Smooth muscle cell (in vitro differentiated cells): Measurements from ENCODE around the gene MAF. TPM values are rescaled to one million over a fixed set of nuclear protein-coding genes. Genes with fewer than 3 reads are reported as not detected.

Experiments
- DNase-seq: peaks from one replicate; lab custom pipeline; 2025; ENCODE audit not compliant: unreplicated experiment; lab: John Stamatoyannopoulos, UW
- H2AFZ ChIP-seq: fragments of 200-600 bp; sonication (generic); 2 replicates; pipeline ENCODE4 v1.6.0; 2016; ENCODE audit warnings: antibody characterized with exemption, low read depth, mild to moderate bottlenecking
- H3F3A ChIP-seq: fragments of 200-600 bp; sonication (generic); 2 replicates; pipeline ENCODE4 v1.6.0; 2017; ENCODE audit warnings: antibody characterized with exemption, low read depth
- H3K27ac ChIP-seq: fragments of 200-600 bp; sonication (generic); 2 replicates; pipeline ENCODE4 v1.5.1; 2016; ENCODE audit warnings: low read depth, mild to moderate bottlenecking
- H3K27me3 ChIP-seq: fragments of 200-600 bp; sonication (generic); 2 replicates; pipeline ENCODE4 v1.6.1; 2016; ENCODE audit warnings: low read depth, mild to moderate bottlenecking
- H3K36me3 ChIP-seq: fragments of 200-600 bp; sonication (generic); 2 replicates; pipeline ENCODE4 v1.5.1; 2016; ENCODE audit warnings: low read depth
- H3K4me1 ChIP-seq: fragments of 200-600 bp; sonication (generic); 2 replicates; pipeline ENCODE4 v1.5.1; 2016; ENCODE audit warnings: low read depth
- H3K4me2 ChIP-seq: fragments of 200-600 bp; sonication (generic); 2 replicates; pipeline ENCODE4 v1.6.0; 2016; ENCODE audit warnings: mild to moderate bottlenecking
- H3K4me3 ChIP-seq: fragments of 200-600 bp; sonication (generic); 2 replicates; pipeline ENCODE4 v1.5.1; 2016; ENCODE audit warnings: mild to moderate bottlenecking
- H3K79me2 ChIP-seq: fragments of 200-600 bp; sonication (generic); 2 replicates; pipeline ENCODE4 v1.6.0; 2016; ENCODE audit warnings: low read depth, mild to moderate bottlenecking
- H3K9ac ChIP-seq: fragments of 200-600 bp; sonication (generic); 2 replicates; pipeline ENCODE4 v1.6.0; 2016; ENCODE audit warnings: low read depth
- H3K9me3 ChIP-seq: fragments of 200-600 bp; sonication (generic); replicated peaks from 2 replicates; pipeline ENCODE4 v1.5.1; 2016; ENCODE audit warnings: low read depth
- H4K20me1 ChIP-seq: fragments of 200-600 bp; sonication (generic); 2 replicates; pipeline ENCODE4 v1.6.0; 2016; ENCODE audit warnings: low read depth
- CTCF ChIP-seq: fragments of 200-600 bp; sonication (generic); IDR thresholded peaks from 2 replicates; pipeline ENCODE4 v1.5.1; 2017; ENCODE audit warnings: borderline replicate concordance, mild to moderate bottlenecking, antibody characterized with exemption; ENCODE audit not compliant: insufficient read depth, poor library complexity, severe bottlenecking
- WGBS: methylation state at CpG from one replicate; pipeline ENCODE4 v1.1.7; 2016; ENCODE audit warnings: low lambda C conversion rate; 5-methylcytosine and 5-hydroxymethylcytosine counted together
- polyA plus RNA-seq: library from polyadenylated mRNA; unstranded; fragments of >200 nt; fragmentation: Nextera tagmentation; extraction: Ambion mirVana; gene quantifications from 2 replicates; pipeline ENCODE4 v1.2.1, GENCODE V29; 2016
- total RNA-seq: library from RNA; depleted of rRNA; stranded (reverse); fragments of >200 nt; gene quantifications from 2 replicates; pipeline ENCODE4 v1.2.3, GENCODE V29; 2014

MAF gene
- total and polyA plus RNA-seq, 2 experiments from 2014 or later = 19.1 to 54.9 TPM

- Histone ChIP-seq H3K27ac (no peak overlapping the region), H4K20me1 (no peaks in the 10 kb centered on the region), H3K79me2 (no peaks in the 10 kb centered on the region), H3K27me3 (peaks cover 36% of the 10 kb centered on the region), H3F3A (no peaks in the 10 kb centered on the region), H3K9me3 (no peaks in the 10 kb centered on the region), H3K36me3 (no peaks in the 10 kb centered on the region), H3K9ac (no peak overlapping the region), H3K4me3 (no peak overlapping the region), H2AFZ (no peak overlapping the region), H3K4me1 (no peaks in the 10 kb centered on the region), H3K4me2 (no peak overlapping the region)
- TF ChIP-seq CTCF = no peak
- DNase-seq = no peak
These were observed 45.6 kb downstream of the MAF start for GRCh38 chr16:79554912-79555311.

- H2AFZ ChIP-seq = no peak overlapping the region
- no peak overlapping the region for H3K9ac ChIP-seq
- H3K27me3 ChIP-seq = peaks cover 50% of the 10 kb centered on the region
- no peaks in the 10 kb centered on the region for H3K79me2 ChIP-seq
- TF ChIP-seq CTCF = no peak
- no peaks in the 10 kb centered on the region for H4K20me1 ChIP-seq
- H3K4me1 ChIP-seq = no peaks in the 10 kb centered on the region
- H3K4me3 ChIP-seq = no peak overlapping the region
- H3K4me2 ChIP-seq = no peak overlapping the region
- WGBS = 98% methylated on average over 2 of the region's 2 CpGs
- no peaks in the 10 kb centered on the region for H3K9me3 ChIP-seq
- no peak overlapping the region for H3K27ac ChIP-seq
- no peaks in the 10 kb centered on the region for H3F3A ChIP-seq
- no peak for DNase-seq
- no peaks in the 10 kb centered on the region for H3K36me3 ChIP-seq
These were observed 50.2 kb downstream of the MAF start for GRCh38 chr16:79550373-79550772.

GRCh38 chr16:79547085-79547484 lies 53.5 kb downstream of the MAF start:
- Histone ChIP-seq H3K27me3 (peaks cover 40% of the 10 kb centered on the region), H2AFZ (no peak overlapping the region), H3K27ac (no peak overlapping the region), H3F3A (no peaks in the 10 kb centered on the region), H3K4me1 (no peaks in the 10 kb centered on the region), H4K20me1 (no peaks in the 10 kb centered on the region), H3K4me3 (no peak overlapping the region), H3K4me2 (no peak overlapping the region), H3K9me3 (no peaks in the 10 kb centered on the region), H3K9ac (no peak overlapping the region), H3K36me3 (no peaks in the 10 kb centered on the region), H3K79me2 (no peaks in the 10 kb centered on the region)
- WGBS = 82% methylated on average over 6 of the region's 6 CpGs
- TF ChIP-seq CTCF = no peak
- DNase-seq = no peak
